IMR-90 (cell line): ENCODE data around the gene PSMA4.

Experiments
- CHD1 ChIP-seq: IDR thresholded peaks from 2 replicates; pipeline ENCODE4 v1.6.1; 2012; ENCODE audit warnings: low read depth, low read length, improper control_type of control experiment
- FOS ChIP-seq: fragments of 150-350 bp; IDR thresholded peaks from 2 replicates; pipeline ENCODE4 v1.6.1; 2016; ENCODE audit warnings: low read depth, low read length
- MXI1 ChIP-seq: IDR thresholded peaks from 2 replicates; pipeline ENCODE4 v1.6.1; 2012; ENCODE audit warnings: low read depth, mild to moderate bottlenecking, low read length, moderate library complexity, borderline replicate concordance
- POLR2A ChIP-seq: IDR thresholded peaks from 2 replicates; pipeline ENCODE4 v1.6.1; 2012; ENCODE audit warnings: mild to moderate bottlenecking, low read depth, low read length
- RAD21 ChIP-seq: IDR thresholded peaks from 2 replicates; pipeline ENCODE4 v1.6.1; 2012; ENCODE audit warnings: low read length, improper control_type of control experiment
- RCOR1 ChIP-seq: IDR thresholded peaks from 2 replicates; pipeline ENCODE4 v1.6.1; 2012; ENCODE audit warnings: mild to moderate bottlenecking, low read length, improper control_type of control experiment; ENCODE audit not compliant: insufficient replicate concordance
- TF ChIP-seq, protein P1 (sequence below): fragments of 150-350 bp; IDR thresholded peaks from 2 replicates; pipeline ENCODE4 v1.6.1; 2017; ENCODE audit warnings: mild to moderate bottlenecking, antibody characterized with exemption, low read length, low read depth
- TF ChIP-seq, protein P2 (sequence below): conservative IDR thresholded peaks from 2 replicates; pipeline ENCODE4 v1.5.1; 2012; ENCODE audit warnings: mild to moderate bottlenecking, low read depth, low read length, improper control_type of control experiment

DNA sequence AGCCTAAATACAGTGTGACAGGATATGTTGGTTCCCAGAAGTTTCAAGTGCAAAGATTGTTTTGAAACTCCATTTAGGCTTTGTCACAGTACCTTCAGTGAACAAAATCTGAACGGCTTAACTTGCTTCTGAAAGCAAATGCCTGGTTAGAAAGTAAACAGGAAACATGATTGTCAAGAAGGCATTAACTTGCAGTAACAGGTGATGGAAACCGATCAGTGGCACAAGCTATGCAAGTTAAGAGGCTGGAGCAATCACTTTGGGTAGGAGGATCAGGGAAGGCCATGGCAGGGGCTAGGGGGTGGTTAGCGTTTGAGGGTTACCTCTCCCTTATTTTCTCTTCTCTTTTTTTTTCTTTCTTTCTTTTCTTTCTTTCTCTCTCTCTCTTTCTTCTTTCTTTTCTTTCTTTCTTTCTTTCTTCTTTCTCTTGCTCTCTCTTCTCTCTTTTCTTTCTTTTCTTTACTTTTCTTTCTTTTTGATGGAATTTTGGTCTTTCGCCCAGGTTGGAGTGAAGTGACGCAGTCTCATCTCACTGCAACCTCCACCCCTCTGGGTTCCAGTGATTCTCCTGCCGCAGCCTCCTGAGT lies 30.4 kb upstream of the PSMA4 start:
- TF ChIP-seq, protein P1, sequence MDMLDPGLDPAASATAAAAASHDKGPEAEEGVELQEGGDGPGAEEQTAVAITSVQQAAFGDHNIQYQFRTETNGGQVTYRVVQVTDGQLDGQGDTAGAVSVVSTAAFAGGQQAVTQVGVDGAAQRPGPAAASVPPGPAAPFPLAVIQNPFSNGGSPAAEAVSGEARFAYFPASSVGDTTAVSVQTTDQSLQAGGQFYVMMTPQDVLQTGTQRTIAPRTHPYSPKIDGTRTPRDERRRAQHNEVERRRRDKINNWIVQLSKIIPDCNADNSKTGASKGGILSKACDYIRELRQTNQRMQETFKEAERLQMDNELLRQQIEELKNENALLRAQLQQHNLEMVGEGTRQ = no peak
- TF ChIP-seq RCOR1 = no peak
- TF ChIP-seq MXI1 = no peak
- TF ChIP-seq, protein P2, sequence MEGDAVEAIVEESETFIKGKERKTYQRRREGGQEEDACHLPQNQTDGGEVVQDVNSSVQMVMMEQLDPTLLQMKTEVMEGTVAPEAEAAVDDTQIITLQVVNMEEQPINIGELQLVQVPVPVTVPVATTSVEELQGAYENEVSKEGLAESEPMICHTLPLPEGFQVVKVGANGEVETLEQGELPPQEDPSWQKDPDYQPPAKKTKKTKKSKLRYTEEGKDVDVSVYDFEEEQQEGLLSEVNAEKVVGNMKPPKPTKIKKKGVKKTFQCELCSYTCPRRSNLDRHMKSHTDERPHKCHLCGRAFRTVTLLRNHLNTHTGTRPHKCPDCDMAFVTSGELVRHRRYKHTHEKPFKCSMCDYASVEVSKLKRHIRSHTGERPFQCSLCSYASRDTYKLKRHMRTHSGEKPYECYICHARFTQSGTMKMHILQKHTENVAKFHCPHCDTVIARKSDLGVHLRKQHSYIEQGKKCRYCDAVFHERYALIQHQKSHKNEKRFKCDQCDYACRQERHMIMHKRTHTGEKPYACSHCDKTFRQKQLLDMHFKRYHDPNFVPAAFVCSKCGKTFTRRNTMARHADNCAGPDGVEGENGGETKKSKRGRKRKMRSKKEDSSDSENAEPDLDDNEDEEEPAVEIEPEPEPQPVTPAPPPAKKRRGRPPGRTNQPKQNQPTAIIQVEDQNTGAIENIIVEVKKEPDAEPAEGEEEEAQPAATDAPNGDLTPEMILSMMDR = no peak
- no peak for TF ChIP-seq POLR2A
- no peak for TF ChIP-seq RAD21
- TF ChIP-seq CHD1 = no peak
- TF ChIP-seq FOS = no peak
